Measurements from ENCODE around the gene GRIK3.

GRIK3 gene

GRCh38 chr1:36950604-36951291 is 83.6 kb downstream of the GRIK3 start:
- POLR2A ChIA-PET: no interaction called here
- CTCF ChIA-PET: no interaction called here
- H3K4me3 ChIP-seq (ENCODE audit: low read depth, low read length): no peak overlapping the region

GRCh38 chr1:36948606-36949005 is 85.7 kb downstream of the GRIK3 start:
- CTCF ChIA-PET: no interaction called here

More at GRCh38 chr1:36950604-36951291, 83.6 kb downstream of the GRIK3 start:
- TF ChIP-seq ZNF692 (tag by site-specific recombination; IDR thresholded peaks at IDR 0.05) (no peak), KLF9 (tag by site-specific recombination; IDR thresholded peaks at IDR 0.05; ENCODE audit: low read depth) (no peak), ZNF121 (tag by site-specific recombination; IDR thresholded peaks at IDR 0.05) (no peak), ZNF311 (tag by site-specific recombination; IDR thresholded peaks at IDR 0.05; ENCODE audit: borderline replicate concordance) (no peak), CTCF (tag by site-specific recombination; IDR thresholded peaks at IDR 0.05) (no peak)
- no peaks in the 10 kb centered on the region for H3K9me3 ChIP-seq (ENCODE audit: control insufficient read depth, insufficient read depth, low read depth, low read length)
- no peak overlapping the region for H3K27ac ChIP-seq (ENCODE audit: extremely low read depth, low read depth, low read length)
- no peaks in the 10 kb centered on the region for H3K4me1 ChIP-seq (ENCODE audit: control insufficient read depth, insufficient read depth, low read length)
- no peaks in the 10 kb centered on the region for H3K36me3 ChIP-seq (ENCODE audit: control insufficient read depth in 2 of 2, insufficient read depth in 1 of 2, low read length in 2 of 2)

DNA sequence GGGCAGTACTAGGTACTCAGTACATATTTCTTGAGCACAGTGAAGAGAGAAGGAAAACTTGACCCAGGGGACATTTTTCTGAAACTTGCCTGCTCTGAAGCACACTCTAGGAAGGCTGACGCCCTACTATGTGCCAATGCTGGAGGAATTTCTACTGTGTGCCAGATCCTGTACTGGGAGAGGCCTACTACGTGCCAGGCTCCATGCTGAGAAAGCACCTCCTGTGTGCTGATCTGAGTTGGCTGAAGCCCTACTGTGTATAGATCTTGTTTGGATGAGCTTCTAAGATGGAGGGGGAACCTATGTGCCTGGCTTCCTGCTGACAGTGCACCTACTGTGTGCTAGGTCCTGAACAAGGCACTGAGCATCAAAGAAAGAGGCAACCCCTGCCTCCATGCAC is 86.2 kb downstream of the GRIK3 start:
- no peaks in the 10 kb centered on the region for H3K36me3 ChIP-seq (ENCODE audit: control insufficient read depth in 2 of 2, insufficient read depth in 1 of 2, low read length in 2 of 2)
- TF ChIP-seq ZBTB20 (tag by site-specific recombination; IDR thresholded peaks at IDR 0.05) (no peak), ZNF423 (tag by site-specific recombination; IDR thresholded peaks at IDR 0.05) (no peak), ZNF114 (tag by site-specific recombination; IDR thresholded peaks at IDR 0.05) (no peak)
- TF ChIP-seq, protein P1, sequence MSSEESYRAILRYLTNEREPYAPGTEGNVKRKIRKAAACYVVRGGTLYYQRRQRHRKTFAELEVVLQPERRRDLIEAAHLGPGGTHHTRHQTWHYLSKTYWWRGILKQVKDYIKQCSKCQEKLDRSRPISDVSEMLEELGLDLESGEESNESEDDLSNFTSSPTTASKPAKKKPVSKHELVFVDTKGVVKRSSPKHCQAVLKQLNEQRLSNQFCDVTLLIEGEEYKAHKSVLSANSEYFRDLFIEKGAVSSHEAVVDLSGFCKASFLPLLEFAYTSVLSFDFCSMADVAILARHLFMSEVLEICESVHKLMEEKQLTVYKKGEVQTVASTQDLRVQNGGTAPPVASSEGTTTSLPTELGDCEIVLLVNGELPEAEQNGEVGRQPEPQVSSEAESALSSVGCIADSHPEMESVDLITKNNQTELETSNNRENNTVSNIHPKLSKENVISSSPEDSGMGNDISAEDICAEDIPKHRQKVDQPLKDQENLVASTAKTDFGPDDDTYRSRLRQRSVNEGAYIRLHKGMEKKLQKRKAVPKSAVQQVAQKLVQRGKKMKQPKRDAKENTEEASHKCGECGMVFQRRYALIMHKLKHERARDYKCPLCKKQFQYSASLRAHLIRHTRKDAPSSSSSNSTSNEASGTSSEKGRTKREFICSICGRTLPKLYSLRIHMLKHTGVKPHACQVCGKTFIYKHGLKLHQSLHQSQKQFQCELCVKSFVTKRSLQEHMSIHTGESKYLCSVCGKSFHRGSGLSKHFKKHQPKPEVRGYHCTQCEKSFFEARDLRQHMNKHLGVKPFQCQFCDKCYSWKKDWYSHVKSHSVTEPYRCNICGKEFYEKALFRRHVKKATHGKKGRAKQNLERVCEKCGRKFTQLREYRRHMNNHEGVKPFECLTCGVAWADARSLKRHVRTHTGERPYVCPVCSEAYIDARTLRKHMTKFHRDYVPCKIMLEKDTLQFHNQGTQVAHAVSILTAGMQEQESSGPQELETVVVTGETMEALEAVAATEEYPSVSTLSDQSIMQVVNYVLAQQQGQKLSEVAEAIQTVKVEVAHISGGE (tag by site-specific recombination; conservative IDR thresholded peaks at IDR 0.05; ENCODE audit: low read depth): no peak
- TF ChIP-seq, protein P2, sequence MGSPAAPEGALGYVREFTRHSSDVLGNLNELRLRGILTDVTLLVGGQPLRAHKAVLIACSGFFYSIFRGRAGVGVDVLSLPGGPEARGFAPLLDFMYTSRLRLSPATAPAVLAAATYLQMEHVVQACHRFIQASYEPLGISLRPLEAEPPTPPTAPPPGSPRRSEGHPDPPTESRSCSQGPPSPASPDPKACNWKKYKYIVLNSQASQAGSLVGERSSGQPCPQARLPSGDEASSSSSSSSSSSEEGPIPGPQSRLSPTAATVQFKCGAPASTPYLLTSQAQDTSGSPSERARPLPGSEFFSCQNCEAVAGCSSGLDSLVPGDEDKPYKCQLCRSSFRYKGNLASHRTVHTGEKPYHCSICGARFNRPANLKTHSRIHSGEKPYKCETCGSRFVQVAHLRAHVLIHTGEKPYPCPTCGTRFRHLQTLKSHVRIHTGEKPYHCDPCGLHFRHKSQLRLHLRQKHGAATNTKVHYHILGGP (tag by site-specific recombination; IDR thresholded peaks at IDR 0.05): no peak
- H3K27ac ChIP-seq (ENCODE audit: extremely low read depth, low read depth, low read length): no peak overlapping the region
- no peak overlapping the region for H3K4me3 ChIP-seq (ENCODE audit: low read depth, low read length)
- no peaks in the 10 kb centered on the region for H3K4me1 ChIP-seq (ENCODE audit: control insufficient read depth, insufficient read depth, low read length)
- H3K9me3 ChIP-seq (ENCODE audit: control insufficient read depth, insufficient read depth, low read depth, low read length): no peaks in the 10 kb centered on the region
- CTCF ChIA-PET: no interaction called here
- POLR2A ChIA-PET: no interaction called here

More at GRCh38 chr1:36948606-36949005, 85.7 kb downstream of the GRIK3 start:
- TF ChIP-seq ZNF548 (tag by site-specific recombination; IDR thresholded peaks at IDR 0.05): no peak
- no peak for TF ChIP-seq ZNF274 (IDR thresholded peaks at IDR 0.05; ENCODE audit: low read length)
- TF ChIP-seq ZNF274 (tag by site-specific recombination; IDR thresholded peaks at IDR 0.05; ENCODE audit: borderline replicate concordance): no peak
- TF ChIP-seq, protein P3, sequence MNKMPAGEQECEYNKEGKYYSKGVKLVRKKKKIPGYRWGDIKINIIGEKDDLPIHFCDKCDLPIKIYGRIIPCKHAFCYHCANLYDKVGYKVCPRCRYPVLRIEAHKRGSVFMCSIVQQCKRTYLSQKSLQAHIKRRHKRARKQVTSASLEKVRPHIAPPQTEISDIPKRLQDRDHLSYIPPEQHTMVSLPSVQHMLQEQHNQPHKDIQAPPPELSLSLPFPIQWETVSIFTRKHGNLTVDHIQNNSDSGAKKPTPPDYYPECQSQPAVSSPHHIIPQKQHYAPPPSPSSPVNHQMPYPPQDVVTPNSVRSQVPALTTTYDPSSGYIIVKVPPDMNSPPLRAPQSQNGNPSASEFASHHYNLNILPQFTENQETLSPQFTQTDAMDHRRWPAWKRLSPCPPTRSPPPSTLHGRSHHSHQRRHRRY (tag by site-specific recombination; IDR thresholded peaks at IDR 0.05): no peak
- no peak for TF ChIP-seq CTCF (tag by site-specific recombination; IDR thresholded peaks at IDR 0.05)
- no peak for TF ChIP-seq ZNF596 (tag by site-specific recombination; IDR thresholded peaks at IDR 0.05)
- Histone ChIP-seq H3K27ac (ENCODE audit: extremely low read depth, low read depth, low read length) (no peak overlapping the region), H3K9me3 (ENCODE audit: control insufficient read depth, insufficient read depth, low read depth, low read length) (no peaks in the 10 kb centered on the region), H3K4me3 (ENCODE audit: low read depth, low read length) (no peak overlapping the region), H3K36me3 (ENCODE audit: control insufficient read depth in 2 of 2, insufficient read depth in 1 of 2, low read length in 2 of 2) (no peaks in the 10 kb centered on the region), H3K4me1 (ENCODE audit: control insufficient read depth, insufficient read depth, low read length) (no peaks in the 10 kb centered on the region)
- POLR2A ChIA-PET: no interaction called here
